K562 (cell line): ENCODE measurements around the gene FBXO17. TPM values are rescaled to one million over a fixed set of nuclear protein-coding genes. Genes with fewer than 3 reads are reported as not detected.

ENCODE experiments used
- ATAC-seq: fragments of 200-7000 bp; cut with Tn5 transposase; 3 replicates; pipeline ENCODE4 v1.9.1; 2020; ENCODE audit warnings: moderate library complexity
- BruUV-seq: library from RNA; stranded (reverse); fragments of 400-500 nt; replicated peaks from 2 replicates; lab custom pipeline; 2021; lab: Mats Ljungman, UMichigan
- CTCF ChIA-PET: fragments of 300-600 bp; formaldehyde crosslinking; extraction: SDS; loops from one replicate; lab custom pipeline; 2021; ENCODE audit warnings: low intra/inter-chr PET ratio; lab: Yijun Ruan, JAX
- POLR2A ChIA-PET: fragments of 300-600, 350-650 bp; sonication (Branson Sonifier 250); formaldehyde crosslinking; extraction: SDS; loops from one replicate; lab custom pipeline; 2021; ENCODE audit warnings: antibody characterized with exemption, inconsistent platforms; lab: Yijun Ruan, JAX
- DNase-seq, 4 experiments: peaks; one replicate each; pipeline versions ENCODE4 v3.0.0 to v3.0.0-alpha.2; 2011 to 2018; ENCODE audit warnings: low spot score in 3 of 4, mixed read lengths in 3 of 4; ENCODE audit errors: extremely low read depth in 1 of 4
- FAIRE-seq: peaks from 2 replicates; lab custom pipeline; 2011; peaks lifted over from hg19 to GRCh38; lab: Jason Lieb, UNC
- H2AFZ ChIP-seq: 2 replicates; pipeline ENCODE4 v1.6.0; 2011; ENCODE audit warnings: low read depth, low read length, control low read depth, inconsistent platforms
- H3K27ac ChIP-seq: fragments of 200-600 bp; 3 replicates; pipeline ENCODE4 v1.8.0; 2011; ENCODE audit warnings: low read depth, mild to moderate bottlenecking, control low read depth, inconsistent platforms, low read length, moderate library complexity, mixed read lengths; ENCODE audit errors: extremely low read depth
- H3K27me3 ChIP-seq, 2 experiments: fragments of 300-600 bp in 1 of 2; 2 replicates in 1 of 2; 3 replicates in 1 of 2; pipeline versions ENCODE4 v1.6.0 to v1.8.0; 2011; ENCODE audit warnings: inconsistent platforms in 2 of 2, low read length in 2 of 2, mild to moderate bottlenecking in 1 of 2, mixed read lengths in 1 of 2, moderate library complexity in 1 of 2; ENCODE audit not compliant: control insufficient read depth in 2 of 2, insufficient read depth in 2 of 2
- H3K36me3 ChIP-seq: fragments of 300-600 bp; 3 replicates; pipeline ENCODE4 v1.8.0; 2011; ENCODE audit warnings: mild to moderate bottlenecking, low read length, inconsistent platforms; ENCODE audit not compliant: control insufficient read depth, insufficient read depth
- H3K4me1 ChIP-seq, 2 experiments: fragments of 200-600 bp in 1 of 2; replicated peaks in 1 of 2; 2 replicates in 1 of 2; 3 replicates in 1 of 2; pipeline versions ENCODE4 v1.5.1 to v1.8.0; 2011; ENCODE audit warnings: inconsistent platforms in 2 of 2, low read length in 2 of 2, mild to moderate bottlenecking in 1 of 2, mixed read lengths in 1 of 2, moderate library complexity in 1 of 2; ENCODE audit not compliant: control insufficient read depth in 2 of 2, insufficient read depth in 2 of 2
- H3K4me2 ChIP-seq: 2 replicates; pipeline ENCODE4 v1.6.1; 2011; ENCODE audit warnings: low read length, control low read depth, inconsistent platforms, mixed read lengths; ENCODE audit not compliant: insufficient read depth
- H3K4me3 ChIP-seq: fragments of 200-600 bp; sonication (generic), shearing (Covaris generic); 2 replicates; pipeline ENCODE4 v1.5.1; 2016; ENCODE audit warnings: control low read depth, inconsistent platforms
- H3K79me2 ChIP-seq: fragments of 200-600 bp; 3 replicates; pipeline ENCODE4 v1.8.0; 2011; ENCODE audit warnings: low read length, inconsistent platforms; ENCODE audit not compliant: control insufficient read depth, insufficient read depth
- H3K9ac ChIP-seq, 2 experiments: 2 replicates each; pipeline versions ENCODE4 v1.6.0 to v1.6.1; 2011; ENCODE audit warnings: low read depth in 2 of 2, low read length in 2 of 2, control low read depth in 1 of 2, inconsistent platforms in 1 of 2, mild to moderate bottlenecking in 1 of 2, mixed read lengths in 1 of 2; ENCODE audit not compliant: insufficient read depth in 1 of 2
- H3K9me1 ChIP-seq: one replicate; pipeline ENCODE4 v1.6.0; 2011; ENCODE audit warnings: inconsistent platforms, mild to moderate bottlenecking, low read length, moderate library complexity; ENCODE audit not compliant: control insufficient read depth, insufficient read depth
- H3K9me3 ChIP-seq: replicated peaks from 2 replicates; pipeline ENCODE4 v1.5.1; 2011; ENCODE audit warnings: low read depth, low read length, inconsistent platforms; ENCODE audit not compliant: control insufficient read depth, insufficient read depth
- H4K20me1 ChIP-seq: replicated peaks from 2 replicates; pipeline ENCODE4 v1.6.1; 2011; ENCODE audit warnings: low read length, inconsistent platforms, mixed read lengths; ENCODE audit not compliant: control insufficient read depth, insufficient read depth
- ARNT ChIP-seq, 2 experiments: fragments of 450-650 bp; IDR thresholded peaks; 2 replicates each; pipeline ENCODE4 v1.6.1; 2016; ENCODE audit warnings: mild to moderate bottlenecking in 1 of 2
- CBFA2T3 ChIP-seq: fragments of 450-650 bp; IDR thresholded peaks from 2 replicates; pipeline ENCODE4 v1.6.1; 2017
- HEY1 ChIP-seq: fragments of 250-450 bp; sonication (Bioruptor Pico); IDR thresholded peaks from 2 replicates; pipeline ENCODE4 v1.5.0; 2020; ENCODE audit warnings: mild to moderate bottlenecking, moderate library complexity, borderline replicate concordance
- MEIS2 ChIP-seq: fragments of 450-650 bp; IDR thresholded peaks from 2 replicates; pipeline ENCODE4 v1.6.1; 2014; ENCODE audit warnings: mild to moderate bottlenecking; ENCODE audit not compliant: partially characterized antibody
- TFAP4 ChIP-seq: sonication (generic); formaldehyde crosslinking; IDR thresholded peaks from 2 replicates; pipeline ENCODE4 v1.8.0; 2022; ENCODE audit warnings: missing genetic modification reagents, mild to moderate bottlenecking, moderate library complexity, borderline replicate concordance
- ZC3H8 ChIP-seq: fragments of 450-650 bp; IDR thresholded peaks from 2 replicates; pipeline ENCODE4 v1.6.1; 2017
- ZKSCAN8 ChIP-seq: fragments of 200-800 bp; sonication (Bioruptor generic); IDR thresholded peaks from 2 replicates; pipeline ENCODE4 v1.6.1; 2016; ENCODE audit warnings: missing genetic modification characterization, missing compliant biosample characterization
- ZNF408 ChIP-seq: fragments of 250-450 bp; sonication (Bioruptor Pico); IDR thresholded peaks from 2 replicates; pipeline ENCODE4 v1.4.0; 2020; ENCODE audit warnings: low read depth, mild to moderate bottlenecking, moderate library complexity
- WGBS: fragments of 100-300 bp; shearing (Covaris generic); methylation state at CpG from one replicate; pipeline ENCODE4 v1.1.6; 2016; ENCODE audit warnings: low coverage, mixed read lengths; ENCODE audit not compliant: insufficient coverage; ENCODE audit errors: missing lambda C conversion rate; 5-methylcytosine and 5-hydroxymethylcytosine counted together
- in situ Hi-C: fragments of 300-500 bp; cut with MboI; formaldehyde crosslinking; loops from 4 replicates; pipeline ENCODE4 v1.15.0; 2018; ENCODE audit warnings: inconsistent platforms, mixed read lengths
- intact Hi-C: fragments of 100-400 bp; cut with micrococcal nuclease; formaldehyde crosslinking; loops from 2 replicates; pipeline ENCODE4 v1.14.2; 2022
- polyA plus RNA-seq, 8 experiments: library from polyadenylated mRNA; depleted of rRNA in 4 of 8; stranded (reverse) in 5 of 8; unstranded in 3 of 8; fragments of >200 nt; fragmentation: Nextera tagmentation in 2 of 8; fragmentation: Illumina TruSeq in 1 of 8; extraction: Ambion mirVana in 2 of 8; extraction: Trizol in 1 of 8; gene quantifications; 2 replicates each; pipeline versions ENCODE4 v1.2.1 to v1.2.3, GENCODE V29; 2011 to 2014; ENCODE audit warnings: inconsistent platforms in 1 of 8, missing spikeins in 1 of 8
- total RNA-seq, 7 experiments: library from RNA; depleted of rRNA in 6 of 7; stranded (reverse); fragments of >200 nt in 6 of 7; fragmentation: Illumina TruSeq in 2 of 7; extraction: Trizol in 2 of 7; gene quantifications; 2 replicates each; pipeline versions ENCODE4 v1.2.1 to v1.2.3, GENCODE V29; 2011 to 2021; ENCODE audit warnings: low replicate concordance in 1 of 7
- TF ChIP-seq, protein P1 (sequence below), 3 experiments: fragments of 200-800 bp in 1 of 3; fragments of 250-450 bp in 1 of 3; fragments of 450-650 bp in 1 of 3; sonication (Bioruptor Pico) in 1 of 3; sonication (Bioruptor generic) in 1 of 3; formaldehyde crosslinking in 1 of 3; IDR thresholded peaks; 2 replicates each; pipeline versions ENCODE4 v1.6.1 to v1.8.0; 2016 to 2022; ENCODE audit warnings: mild to moderate bottlenecking in 2 of 3, missing genetic modification characterization in 2 of 3, missing compliant biosample characterization in 1 of 3, moderate library complexity in 1 of 3
- TF ChIP-seq, protein P2 (sequence below): fragments of 450-650 bp; IDR thresholded peaks from 2 replicates; pipeline ENCODE4 v1.6.1; 2017; ENCODE audit warnings: mild to moderate bottlenecking, moderate library complexity

The FBXO17 gene
- total and polyA plus RNA-seq, 9 of the 15 experiments (the other 6 are each of a cell fraction or from before 2014, with no cell fraction given): 4.1 to 27.1 (median 19.0) TPM

- DNase-seq (peak in 1 of 4 experiments; percentile 21), ATAC-seq (peak; percentile 63), FAIRE-seq (no peak)
- in situ Hi-C loops: no loop called here
- Histone ChIP-seq H3K4me1 (peaks cover 0 to 5% of the 10 kb centered on the region in 2 experiments; a peak in 1 of 5 replicates), H3K79me2 (no peaks in the 10 kb centered on the region), H3K27me3 (peaks cover 6 to 37% of the 10 kb centered on the region in 2 experiments; a peak in 4 of 5 replicates), H3K4me3 (no peak overlapping the region), H3K27ac (no peak overlapping the region), H3K9me1 (no peaks in the 10 kb centered on the region), H3K9me3 (no peaks in the 10 kb centered on the region), H4K20me1 (no peaks in the 10 kb centered on the region), H3K36me3 (no peaks in the 10 kb centered on the region), H2AFZ (no peak overlapping the region), H3K4me2 (no peak overlapping the region), H3K9ac (peak overlapping the region in 1 of 2 experiments; percentile 71; a peak in 1 of 4 replicates)
- intact Hi-C loops: no loop called here
- ChIA-PET POLR2A (interaction anchor here (0.8 kb wide), 2 partner anchors 8 to 14 kb away, joined by 4 to 6 read pairs; partner anchors contain the start of gene FBXO17), CTCF (no interaction called here)
- no TSS peak for BruUV-seq
- TF ChIP-seq HEY1 (CRISPR knock-in tag) (no peak), TFAP4 (no peak), ZNF408 (CRISPR knock-in tag) (no peak), ARNT (IDR thresholded peaks at IDR 0.05) (no peak), CBFA2T3 (0 out of 2 replicates have a peak, but pooled peaks have one; percentile 4), ZC3H8 (no peak), MEIS2 (peak; percentile 34), ZKSCAN8 (CRISPR knock-in tag) (peak; percentile 73)
- TF ChIP-seq, protein P1, sequence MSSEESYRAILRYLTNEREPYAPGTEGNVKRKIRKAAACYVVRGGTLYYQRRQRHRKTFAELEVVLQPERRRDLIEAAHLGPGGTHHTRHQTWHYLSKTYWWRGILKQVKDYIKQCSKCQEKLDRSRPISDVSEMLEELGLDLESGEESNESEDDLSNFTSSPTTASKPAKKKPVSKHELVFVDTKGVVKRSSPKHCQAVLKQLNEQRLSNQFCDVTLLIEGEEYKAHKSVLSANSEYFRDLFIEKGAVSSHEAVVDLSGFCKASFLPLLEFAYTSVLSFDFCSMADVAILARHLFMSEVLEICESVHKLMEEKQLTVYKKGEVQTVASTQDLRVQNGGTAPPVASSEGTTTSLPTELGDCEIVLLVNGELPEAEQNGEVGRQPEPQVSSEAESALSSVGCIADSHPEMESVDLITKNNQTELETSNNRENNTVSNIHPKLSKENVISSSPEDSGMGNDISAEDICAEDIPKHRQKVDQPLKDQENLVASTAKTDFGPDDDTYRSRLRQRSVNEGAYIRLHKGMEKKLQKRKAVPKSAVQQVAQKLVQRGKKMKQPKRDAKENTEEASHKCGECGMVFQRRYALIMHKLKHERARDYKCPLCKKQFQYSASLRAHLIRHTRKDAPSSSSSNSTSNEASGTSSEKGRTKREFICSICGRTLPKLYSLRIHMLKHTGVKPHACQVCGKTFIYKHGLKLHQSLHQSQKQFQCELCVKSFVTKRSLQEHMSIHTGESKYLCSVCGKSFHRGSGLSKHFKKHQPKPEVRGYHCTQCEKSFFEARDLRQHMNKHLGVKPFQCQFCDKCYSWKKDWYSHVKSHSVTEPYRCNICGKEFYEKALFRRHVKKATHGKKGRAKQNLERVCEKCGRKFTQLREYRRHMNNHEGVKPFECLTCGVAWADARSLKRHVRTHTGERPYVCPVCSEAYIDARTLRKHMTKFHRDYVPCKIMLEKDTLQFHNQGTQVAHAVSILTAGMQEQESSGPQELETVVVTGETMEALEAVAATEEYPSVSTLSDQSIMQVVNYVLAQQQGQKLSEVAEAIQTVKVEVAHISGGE (CRISPR knock-in tag; IDR thresholded peaks at IDR 0.05): no peak
- TF ChIP-seq, protein P2, sequence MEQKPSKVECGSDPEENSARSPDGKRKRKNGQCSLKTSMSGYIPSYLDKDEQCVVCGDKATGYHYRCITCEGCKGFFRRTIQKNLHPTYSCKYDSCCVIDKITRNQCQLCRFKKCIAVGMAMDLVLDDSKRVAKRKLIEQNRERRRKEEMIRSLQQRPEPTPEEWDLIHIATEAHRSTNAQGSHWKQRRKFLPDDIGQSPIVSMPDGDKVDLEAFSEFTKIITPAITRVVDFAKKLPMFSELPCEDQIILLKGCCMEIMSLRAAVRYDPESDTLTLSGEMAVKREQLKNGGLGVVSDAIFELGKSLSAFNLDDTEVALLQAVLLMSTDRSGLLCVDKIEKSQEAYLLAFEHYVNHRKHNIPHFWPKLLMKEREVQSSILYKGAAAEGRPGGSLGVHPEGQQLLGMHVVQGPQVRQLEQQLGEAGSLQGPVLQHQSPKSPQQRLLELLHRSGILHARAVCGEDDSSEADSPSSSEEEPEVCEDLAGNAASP: no peak
- 3% methylated on average over 10 of the region's 12 CpGs for WGBS
Observed at GRCh38 chr19:38989066-38989605, 13.6 kb upstream of the FBXO17 start.
